Smooth muscle cell (in vitro differentiated cells): ENCODE results near the gene TRNT1. TPM values are rescaled to one million over a fixed set of nuclear protein-coding genes. Genes with fewer than 3 reads are reported as not detected.

Experiments used
- DNase-seq: peaks from one replicate; lab custom pipeline; 2025; ENCODE audit not compliant: unreplicated experiment; lab: John Stamatoyannopoulos, UW
- H2AFZ ChIP-seq: fragments of 200-600 bp; sonication (generic); 2 replicates; pipeline ENCODE4 v1.6.0; 2016; ENCODE audit warnings: antibody characterized with exemption, low read depth, mild to moderate bottlenecking
- H3F3A ChIP-seq: fragments of 200-600 bp; sonication (generic); 2 replicates; pipeline ENCODE4 v1.6.0; 2017; ENCODE audit warnings: antibody characterized with exemption, low read depth
- H3K27ac ChIP-seq: fragments of 200-600 bp; sonication (generic); 2 replicates; pipeline ENCODE4 v1.5.1; 2016; ENCODE audit warnings: low read depth, mild to moderate bottlenecking
- H3K27me3 ChIP-seq: fragments of 200-600 bp; sonication (generic); 2 replicates; pipeline ENCODE4 v1.6.1; 2016; ENCODE audit warnings: low read depth, mild to moderate bottlenecking
- H3K36me3 ChIP-seq: fragments of 200-600 bp; sonication (generic); 2 replicates; pipeline ENCODE4 v1.5.1; 2016; ENCODE audit warnings: low read depth
- H3K4me1 ChIP-seq: fragments of 200-600 bp; sonication (generic); 2 replicates; pipeline ENCODE4 v1.5.1; 2016; ENCODE audit warnings: low read depth
- H3K4me2 ChIP-seq: fragments of 200-600 bp; sonication (generic); 2 replicates; pipeline ENCODE4 v1.6.0; 2016; ENCODE audit warnings: mild to moderate bottlenecking
- H3K4me3 ChIP-seq: fragments of 200-600 bp; sonication (generic); 2 replicates; pipeline ENCODE4 v1.5.1; 2016; ENCODE audit warnings: mild to moderate bottlenecking
- H3K79me2 ChIP-seq: fragments of 200-600 bp; sonication (generic); 2 replicates; pipeline ENCODE4 v1.6.0; 2016; ENCODE audit warnings: low read depth, mild to moderate bottlenecking
- H3K9ac ChIP-seq: fragments of 200-600 bp; sonication (generic); 2 replicates; pipeline ENCODE4 v1.6.0; 2016; ENCODE audit warnings: low read depth
- H3K9me3 ChIP-seq: fragments of 200-600 bp; sonication (generic); replicated peaks from 2 replicates; pipeline ENCODE4 v1.5.1; 2016; ENCODE audit warnings: low read depth
- H4K20me1 ChIP-seq: fragments of 200-600 bp; sonication (generic); 2 replicates; pipeline ENCODE4 v1.6.0; 2016; ENCODE audit warnings: low read depth
- WGBS: methylation state at CpG from one replicate; pipeline ENCODE4 v1.1.7; 2016; ENCODE audit warnings: low lambda C conversion rate; 5-methylcytosine and 5-hydroxymethylcytosine counted together
- polyA plus RNA-seq: library from polyadenylated mRNA; unstranded; fragments of >200 nt; fragmentation: Nextera tagmentation; extraction: Ambion mirVana; gene quantifications from 2 replicates; pipeline ENCODE4 v1.2.1, GENCODE V29; 2016
- total RNA-seq: library from RNA; depleted of rRNA; stranded (reverse); fragments of >200 nt; gene quantifications from 2 replicates; pipeline ENCODE4 v1.2.3, GENCODE V29; 2014
- TF ChIP-seq, protein P1 (sequence below): fragments of 200-600 bp; sonication (generic); IDR thresholded peaks from 2 replicates; pipeline ENCODE4 v1.5.1; 2017; ENCODE audit warnings: borderline replicate concordance, mild to moderate bottlenecking, antibody characterized with exemption; ENCODE audit not compliant: insufficient read depth, poor library complexity, severe bottlenecking

TRNT1 gene
- total and polyA plus RNA-seq, 2 experiments from 2014 or later, result 16.1 to 18.6 TPM

DNA sequence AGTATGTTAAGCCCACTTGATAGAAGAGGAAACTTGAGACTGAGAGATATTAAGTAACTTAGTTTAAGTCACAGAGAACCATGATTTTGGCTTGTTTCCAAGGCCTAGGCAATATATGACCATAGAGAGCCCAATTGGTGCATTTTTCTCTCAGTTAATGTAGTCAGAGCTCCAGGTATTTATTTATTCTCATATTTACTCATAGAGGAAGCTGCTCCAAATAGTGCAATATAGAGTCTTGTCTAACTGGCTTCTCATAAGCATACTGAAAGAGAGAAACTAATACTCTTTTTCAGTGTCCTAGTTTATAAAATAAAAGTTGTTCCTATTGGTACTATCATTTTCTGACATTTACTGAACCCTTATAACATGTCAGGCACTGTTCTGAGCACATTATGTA lies 15.2 kb downstream of the TRNT1 start:
- H3K36me3 ChIP-seq, result peaks cover 57% of the 10 kb centered on the region
- TF ChIP-seq, protein P1, sequence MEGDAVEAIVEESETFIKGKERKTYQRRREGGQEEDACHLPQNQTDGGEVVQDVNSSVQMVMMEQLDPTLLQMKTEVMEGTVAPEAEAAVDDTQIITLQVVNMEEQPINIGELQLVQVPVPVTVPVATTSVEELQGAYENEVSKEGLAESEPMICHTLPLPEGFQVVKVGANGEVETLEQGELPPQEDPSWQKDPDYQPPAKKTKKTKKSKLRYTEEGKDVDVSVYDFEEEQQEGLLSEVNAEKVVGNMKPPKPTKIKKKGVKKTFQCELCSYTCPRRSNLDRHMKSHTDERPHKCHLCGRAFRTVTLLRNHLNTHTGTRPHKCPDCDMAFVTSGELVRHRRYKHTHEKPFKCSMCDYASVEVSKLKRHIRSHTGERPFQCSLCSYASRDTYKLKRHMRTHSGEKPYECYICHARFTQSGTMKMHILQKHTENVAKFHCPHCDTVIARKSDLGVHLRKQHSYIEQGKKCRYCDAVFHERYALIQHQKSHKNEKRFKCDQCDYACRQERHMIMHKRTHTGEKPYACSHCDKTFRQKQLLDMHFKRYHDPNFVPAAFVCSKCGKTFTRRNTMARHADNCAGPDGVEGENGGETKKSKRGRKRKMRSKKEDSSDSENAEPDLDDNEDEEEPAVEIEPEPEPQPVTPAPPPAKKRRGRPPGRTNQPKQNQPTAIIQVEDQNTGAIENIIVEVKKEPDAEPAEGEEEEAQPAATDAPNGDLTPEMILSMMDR, result no peak

DNA sequence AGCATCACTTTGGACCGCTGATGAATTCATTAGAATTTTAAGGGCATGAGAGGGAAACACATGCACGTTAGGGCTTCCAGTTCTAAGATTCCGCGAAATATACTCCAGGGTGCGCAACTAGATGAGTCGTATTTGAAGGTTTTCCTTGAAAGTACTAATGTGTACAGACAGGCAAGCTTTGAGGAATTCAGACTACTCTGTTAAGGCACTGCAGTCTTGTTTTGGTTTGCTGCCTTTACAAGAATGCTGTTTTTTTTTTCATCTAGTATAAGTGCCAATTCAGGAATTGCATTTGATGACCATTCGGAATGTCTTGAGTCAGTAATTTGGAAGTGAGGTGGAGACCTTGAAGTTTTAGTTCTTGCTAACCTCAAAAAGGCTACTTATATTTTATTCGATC lies 19.1 kb downstream of the TRNT1 start:
- no peaks in the 10 kb centered on the region for H4K20me1 ChIP-seq
- H3K9me3 ChIP-seq, result no peaks in the 10 kb centered on the region
- TF ChIP-seq, protein P1, result no peak
- peaks cover 47% of the 10 kb centered on the region for H3K36me3 ChIP-seq
- no peak overlapping the region for H3K4me2 ChIP-seq
- DNase-seq, result no peak
- peaks cover 2% of the 10 kb centered on the region for H3K79me2 ChIP-seq
- no peaks in the 10 kb centered on the region for H3K4me1 ChIP-seq
- no peaks in the 10 kb centered on the region for H3K27me3 ChIP-seq
- 98% methylated on average over 8 of the region's 8 CpGs for WGBS
- peaks cover 10% of the 10 kb centered on the region for H3F3A ChIP-seq
- H3K27ac ChIP-seq, result no peak overlapping the region
- no peak overlapping the region for H3K9ac ChIP-seq
- H3K4me3 ChIP-seq, result no peak overlapping the region
- no peak overlapping the region for H2AFZ ChIP-seq

More for the DNA sequence above, 15.2 kb downstream of the TRNT1 start:
- Histone ChIP-seq H3K4me1 (no peaks in the 10 kb centered on the region), H4K20me1 (peaks cover 21% of the 10 kb centered on the region), H3K9ac (no peak overlapping the region), H3K27ac (no peak overlapping the region), H3F3A (peaks cover 4% of the 10 kb centered on the region), H3K4me3 (no peak overlapping the region), H3K9me3 (no peaks in the 10 kb centered on the region), H3K27me3 (no peaks in the 10 kb centered on the region), H2AFZ (no peak overlapping the region), H3K79me2 (peaks cover 2% of the 10 kb centered on the region), H3K4me2 (no peak overlapping the region)
- no peak for DNase-seq

DNA sequence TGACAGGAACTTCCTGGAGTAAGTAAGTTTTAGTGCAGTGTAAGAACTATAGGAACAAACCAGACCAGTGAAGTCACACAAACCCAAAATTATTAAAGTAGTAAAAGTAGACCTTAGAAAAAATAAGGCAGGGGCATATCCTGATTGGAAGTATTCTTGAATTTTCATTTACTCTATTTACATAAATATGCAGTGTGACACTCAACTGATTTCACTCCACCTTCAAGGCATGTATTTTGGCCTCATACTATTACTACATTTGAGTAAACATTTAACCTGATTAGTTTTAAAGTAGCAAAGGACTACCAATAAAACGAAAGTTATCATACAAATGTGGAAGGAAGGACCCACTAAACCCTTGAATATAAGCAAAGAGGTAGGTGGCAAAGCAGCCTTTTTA lies 22.8 kb downstream of the TRNT1 start:
- H3F3A ChIP-seq, result peaks cover 6% of the 10 kb centered on the region
- WGBS, result 100% methylated on average over 1 of the region's 1 CpG
- H2AFZ ChIP-seq, result no peak overlapping the region
- H3K4me2 ChIP-seq, result no peak overlapping the region
- TF ChIP-seq, protein P1, result no peak
- H3K79me2 ChIP-seq, result no peaks in the 10 kb centered on the region
- no peaks in the 10 kb centered on the region for H3K27me3 ChIP-seq
- H3K27ac ChIP-seq, result peak overlapping the region; percentile 7
- no peak overlapping the region for H3K9ac ChIP-seq
- no peak for DNase-seq
- H3K4me3 ChIP-seq, result no peak overlapping the region
- peaks cover 27% of the 10 kb centered on the region for H3K36me3 ChIP-seq
- H3K9me3 ChIP-seq, result no peaks in the 10 kb centered on the region
- no peaks in the 10 kb centered on the region for H3K4me1 ChIP-seq
- no peaks in the 10 kb centered on the region for H4K20me1 ChIP-seq

DNA sequence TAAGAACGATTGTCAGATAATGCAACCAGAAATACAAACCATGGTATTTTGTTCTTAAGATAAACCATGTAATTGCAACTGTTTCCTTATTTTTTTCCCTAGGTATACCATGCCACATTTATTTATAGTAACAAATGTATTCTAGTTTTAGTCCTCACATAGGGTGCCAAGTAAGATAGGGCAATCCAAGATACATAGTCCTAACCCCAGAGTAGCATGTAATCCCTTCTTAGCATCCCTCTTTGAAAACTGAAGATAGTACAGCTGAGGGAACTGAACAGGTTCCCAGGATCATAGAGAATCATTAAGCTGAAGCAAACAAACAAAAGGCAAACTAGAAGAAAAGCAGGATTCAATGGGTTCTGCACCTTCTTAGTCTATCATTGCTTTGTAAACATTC lies 24.8 kb downstream of the TRNT1 start:
- TF ChIP-seq, protein P1, result no peak
- Histone ChIP-seq H3K4me3 (no peak overlapping the region), H3K79me2 (no peaks in the 10 kb centered on the region), H3K36me3 (peaks cover 18% of the 10 kb centered on the region), H3K27ac (no peak overlapping the region), H3K4me1 (no peaks in the 10 kb centered on the region), H3K9ac (no peak overlapping the region), H3K9me3 (no peaks in the 10 kb centered on the region), H3K4me2 (no peak overlapping the region), H2AFZ (no peak overlapping the region), H3K27me3 (no peaks in the 10 kb centered on the region), H3F3A (peaks cover 6% of the 10 kb centered on the region), H4K20me1 (no peaks in the 10 kb centered on the region)
- DNase-seq, result no peak
- 100% methylated on average over 1 of the region's 1 CpG for WGBS
